HepG2 (cell line): ENCODE results near the gene SPACA4. TPM values are rescaled to one million over a fixed set of nuclear protein-coding genes. Genes with fewer than 3 reads are reported as not detected.
A peak's percentile ranks its signal among the peaks of the same experiment; 100 is the strongest.

ENCODE experiments used
- ATAC-seq: fragments of 200-7000 bp; cut with Tn5 transposase; 3 replicates; pipeline ENCODE4 v1.9.1; 2020; ENCODE audit warnings: mild to moderate bottlenecking, moderate library complexity
- BruUV-seq: library from RNA; stranded (reverse); fragments of 400-500 nt; replicated peaks from 2 replicates; lab custom pipeline; 2021; lab: Mats Ljungman, UMichigan
- CTCF ChIA-PET: fragments of 300-600 bp; formaldehyde crosslinking; extraction: SDS; loops from one replicate; lab custom pipeline; 2021; ENCODE audit warnings: low total read pairs, inconsistent platforms, low intra/inter-chr PET ratio; lab: Yijun Ruan, JAX
- POLR2A ChIA-PET: fragments of 350-600 bp; sonication (Branson Sonifier 250); formaldehyde crosslinking; loops from one replicate; lab custom pipeline; 2020; ENCODE audit warnings: antibody characterized with exemption, inconsistent platforms; lab: Yijun Ruan, JAX
- DNase-seq: peaks from one replicate; pipeline ENCODE4 v3.0.0-alpha.2; 2015; ENCODE audit warnings: low spot score
- FAIRE-seq: peaks from 3 replicates; lab custom pipeline; 2011; peaks lifted over from hg19 to GRCh38; lab: Jason Lieb, UNC
- H2AFZ ChIP-seq: one replicate; pipeline ENCODE4 v1.6.1; 2011; ENCODE audit warnings: low read length, inconsistent platforms
- H3K27ac ChIP-seq: fragments of 300-600 bp; 3 replicates; pipeline ENCODE4 v1.8.0; 2011; ENCODE audit warnings: mixed run types, mild to moderate bottlenecking, mixed read lengths, low read length, inconsistent platforms; ENCODE audit not compliant: insufficient read depth; ENCODE audit errors: extremely low read length
- H3K27me3 ChIP-seq, 2 experiments: fragments of 200-600 bp in 1 of 2; 2 replicates in 1 of 2; 3 replicates in 1 of 2; pipeline versions ENCODE4 v1.6.0 to v1.8.0; 2011; ENCODE audit warnings: low read length in 2 of 2, mild to moderate bottlenecking in 2 of 2, moderate library complexity in 2 of 2, inconsistent platforms in 1 of 2; ENCODE audit not compliant: insufficient read depth in 2 of 2, control insufficient read depth in 1 of 2
- H3K36me3 ChIP-seq, 2 experiments: fragments of 200-600 bp in 1 of 2; replicated peaks in 1 of 2; 2 replicates in 1 of 2; 3 replicates in 1 of 2; pipeline versions ENCODE4 v1.5.1 to v1.8.0; 2011; ENCODE audit warnings: low read length in 2 of 2, inconsistent platforms in 1 of 2; ENCODE audit not compliant: insufficient read depth in 2 of 2, control insufficient read depth in 1 of 2
- H3K4me1 ChIP-seq: 2 replicates; pipeline ENCODE4 v1.5.1; 2012; ENCODE audit warnings: low read length, inconsistent platforms; ENCODE audit not compliant: insufficient read depth
- H3K4me2 ChIP-seq: 2 replicates; pipeline ENCODE4 v1.6.0; 2011; ENCODE audit warnings: low read depth, low read length, inconsistent platforms
- H3K4me3 ChIP-seq, 3 experiments: fragments of 200-600 bp in 1 of 3; sonication (generic), shearing (Covaris generic) in 1 of 3; replicated peaks in 1 of 3; 2 replicates each; pipeline ENCODE4 v1.5.1; 2011 to 2016; ENCODE audit warnings: low read length in 3 of 3, inconsistent platforms in 2 of 3, low read depth in 2 of 3, mild to moderate bottlenecking in 2 of 3, control low read depth in 1 of 3, mixed read lengths in 1 of 3; ENCODE audit not compliant: insufficient read depth in 1 of 3
- H3K79me2 ChIP-seq: one replicate; pipeline ENCODE4 v1.6.1; 2011; ENCODE audit warnings: low read length, inconsistent platforms; ENCODE audit not compliant: insufficient read depth
- H3K9ac ChIP-seq: 2 replicates; pipeline ENCODE4 v1.6.0; 2011; ENCODE audit warnings: mild to moderate bottlenecking, low read depth, low read length, inconsistent platforms; ENCODE audit not compliant: insufficient read depth
- H3K9me3 ChIP-seq: 2 replicates; pipeline ENCODE4 v1.5.1; 2012; ENCODE audit warnings: mild to moderate bottlenecking, low read length
- H4K20me1 ChIP-seq: 2 replicates; pipeline ENCODE4 v1.6.0; 2011; ENCODE audit warnings: inconsistent platforms, mild to moderate bottlenecking, low read length, moderate library complexity; ENCODE audit not compliant: insufficient read depth
- ATF3 ChIP-seq: sonication (generic); formaldehyde crosslinking; IDR thresholded peaks from 2 replicates; pipeline ENCODE4 v1.4.0; 2020; ENCODE audit warnings: missing genetic modification reagents
- GABPA ChIP-seq, 2 experiments: IDR thresholded peaks; 2 replicates each; pipeline ENCODE4 v1.6.1; 2011 to 2016; ENCODE audit warnings: low read depth in 2 of 2, low read length in 1 of 2, missing biosample characterization in 1 of 2, missing genetic modification characterization in 1 of 2
- MAFG ChIP-seq: sonication (generic); formaldehyde crosslinking; IDR thresholded peaks from 2 replicates; pipeline ENCODE4 v1.5.1; 2020; ENCODE audit warnings: mild to moderate bottlenecking, missing genetic modification reagents
- MEIS2 ChIP-seq: sonication (generic); formaldehyde crosslinking; IDR thresholded peaks from 2 replicates; pipeline ENCODE4 v1.9.0; 2021; ENCODE audit warnings: mild to moderate bottlenecking, missing genetic modification reagents
- POLR2A ChIP-seq, 2 experiments: IDR thresholded peaks; 2 replicates each; pipeline ENCODE4 v1.6.1; 2011; ENCODE audit warnings: low read depth in 2 of 2, low read length in 2 of 2, mild to moderate bottlenecking in 1 of 2, moderate library complexity in 1 of 2; ENCODE audit not compliant: insufficient read depth in 1 of 2
- ZNF460 ChIP-seq: sonication (generic); formaldehyde crosslinking; IDR thresholded peaks from 2 replicates; pipeline ENCODE4 v1.5.1; 2020; ENCODE audit warnings: missing genetic modification reagents, mild to moderate bottlenecking, borderline replicate concordance
- ZNF768 ChIP-seq: sonication (generic); formaldehyde crosslinking; IDR thresholded peaks from 2 replicates; pipeline ENCODE4 v1.4.0; 2020; ENCODE audit warnings: missing genetic modification reagents
- WGBS: methylation state at CpG from one replicate; pipeline ENCODE4 v1.1.6; 2017; ENCODE audit warnings: low lambda C conversion rate; 5-methylcytosine and 5-hydroxymethylcytosine counted together
- in situ Hi-C: cut with HindIII; loops from 2 replicates; pipeline ENCODE4 v1.10.0; 2017; ENCODE audit warnings: low pct_unique_long_range_greater_than_20kb; ENCODE audit not compliant: extremely low pct_ligation_motif_present
- intact Hi-C: fragments of 100-400 bp; cut with micrococcal nuclease; formaldehyde crosslinking; loops from one replicate; pipeline ENCODE4 v1.10.0; 2022; ENCODE audit not compliant: unreplicated experiment
- polyA plus RNA-seq, 8 experiments: library from polyadenylated mRNA; depleted of rRNA in 3 of 8; stranded (reverse) in 7 of 8; unstranded in 1 of 8; fragments of >200 nt; fragmentation: Illumina TruSeq in 4 of 8; extraction: Trizol in 4 of 8; gene quantifications; 2 replicates each; pipeline versions ENCODE4 v1.2.1 to v1.2.3, GENCODE V29; 2011 to 2016; ENCODE audit warnings: low read depth in 4 of 8, missing spikeins in 1 of 8, mixed read lengths in 1 of 8; ENCODE audit not compliant: insufficient read depth in 1 of 8
- total RNA-seq, 5 experiments: library from RNA; depleted of rRNA; stranded (reverse); fragments of >200 nt; fragmentation: Illumina TruSeq; extraction: Trizol; gene quantifications; 2 replicates each; pipeline ENCODE4 v1.2.3, GENCODE V29; 2016; ENCODE audit warnings: low read depth in 1 of 5

The SPACA4 gene
- total and polyA plus RNA-seq, 2 of the 13 experiments (the other 11 are each of a cell fraction or from before 2014, with no cell fraction given), result not detected

- H3K36me3 ChIP-seq, result peaks cover 15 to 28% of the 10 kb centered on the region in 2 experiments
- ATAC-seq, result no peak
- peaks cover 33% of the 10 kb centered on the region for H3K79me2 ChIP-seq
- FAIRE-seq, result no peak
- TF ChIP-seq MEIS2 (no peak), ZNF768 (CRISPR knock-in tag) (0 out of 2 replicates have a peak, but pooled peaks have one; percentile 41), GABPA (IDR thresholded peaks at IDR 0.05; ENCODE audit: low read depth, low read length) (0 out of 2 replicates have a peak, but pooled peaks have one; percentile 15), GABPA (CRISPR knock-in tag; IDR thresholded peaks at IDR 0.05; ENCODE audit: low read depth) (no peak), ATF3 (CRISPR knock-in tag) (no peak), ZNF460 (CRISPR knock-in tag) (no peak), POLR2A (IDR thresholded peaks at IDR 0.05; ENCODE audit: insufficient read depth in 1 of 2, low read depth in 2 of 2, low read length in 2 of 2) (0 out of 4 replicates have a peak, but pooled peaks of 1 of the 2 experiments have one; percentile 31), MAFG (CRISPR knock-in tag) (no peak)
- H3K4me2 ChIP-seq, result peak overlapping the region; percentile 89
- intact Hi-C loops (no loop called here), in situ Hi-C loops (no loop called here)
- no peak overlapping the region; the same call in 1 of the 2 replicates for H3K9ac ChIP-seq
- H3K4me1 ChIP-seq, result peaks cover 44% of the 10 kb centered on the region
- POLR2A ChIA-PET, result interaction anchor here (1.4 kb wide), 1 partner anchor 8 kb away, joined by 5 read pairs; no protein-coding TSS in a partner anchor
- no peak for DNase-seq
- H3K27ac ChIP-seq, result no peak overlapping the region
- H2AFZ ChIP-seq, result no peak overlapping the region
- CTCF ChIA-PET, result no interaction called here
- 96% methylated on average over 10 of the region's 12 CpGs for WGBS
- no peaks in the 10 kb centered on the region; a peak in 1 of 5 replicates for H3K27me3 ChIP-seq
- BruUV-seq, result no TSS peak
- H4K20me1 ChIP-seq, result peaks cover 38% of the 10 kb centered on the region
- no peaks in the 10 kb centered on the region for H3K9me3 ChIP-seq
- H3K4me3 ChIP-seq, result peak overlapping the region in 1 of 3 experiments; percentile 89; a peak in 1 of 6 replicates
Measured at GRCh38 chr19:48616491-48617056, 10.0 kb downstream of the SPACA4 start.
